Stimulated activated CD8-positive, alpha-beta memory T cell treated with anti-CD3 and anti-CD28 coated beads, Interleukin-15, amount 100 ng/mL, for 1 hour (primary cell): ENCODE measurements around the gene B2M.
A peak's percentile ranks its signal among the peaks of the same experiment; 100 is the strongest.
"Not testable (repeated sequence)": the region's sequence is repeated elsewhere in the genome, so short reads cannot be mapped to it uniquely, and the experiment has no call there.

Experiments
- DNase-seq: peaks from one replicate; pipeline ENCODE4 v3.0.0-alpha.2; 2020; ENCODE audit warnings: low read depth

The B2M gene

GRCh38 chr15:44726136-44726535 is 14.8 kb downstream of the B2M start:
- no peak for DNase-seq

GRCh38 chr15:44726568-44727484 is 15.5 kb downstream of the B2M start:
- DNase-seq = no peak

DNA sequence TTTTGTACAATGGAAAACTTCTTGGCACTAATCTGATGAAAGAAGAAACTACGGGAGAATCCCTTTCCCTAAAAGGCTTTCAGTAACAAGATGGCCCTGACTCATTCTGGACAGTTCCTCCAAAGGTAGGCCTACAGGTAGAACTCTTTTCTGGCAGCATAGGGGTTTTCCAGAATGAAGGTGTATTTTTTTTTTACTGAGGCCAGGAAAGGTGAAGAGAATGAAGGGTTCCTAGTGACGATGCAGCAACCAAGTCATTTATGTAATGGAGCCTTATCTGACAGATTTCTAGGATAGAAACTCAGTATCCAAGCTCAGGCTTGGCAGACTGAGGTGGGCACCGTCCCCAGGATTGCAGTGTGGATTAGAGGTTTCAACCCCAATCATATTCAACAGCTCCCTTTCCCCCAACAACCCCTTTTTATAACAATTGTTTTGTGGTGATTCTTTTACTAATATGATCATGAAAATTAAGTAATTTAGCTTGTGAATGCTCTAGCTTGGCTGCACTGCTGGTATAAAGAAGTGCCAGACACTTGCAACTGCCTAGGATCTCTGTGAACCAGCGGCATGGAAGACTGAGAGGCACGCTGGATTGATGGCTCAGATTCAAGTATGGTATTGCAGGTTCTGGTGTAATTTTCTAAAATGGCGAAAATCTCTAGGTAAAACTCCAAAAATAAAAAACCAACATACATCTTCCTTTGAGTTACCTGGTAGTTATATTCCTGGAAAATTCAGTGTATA is 16.3 kb downstream of the B2M start:
- DNase-seq = no peak

DNA sequence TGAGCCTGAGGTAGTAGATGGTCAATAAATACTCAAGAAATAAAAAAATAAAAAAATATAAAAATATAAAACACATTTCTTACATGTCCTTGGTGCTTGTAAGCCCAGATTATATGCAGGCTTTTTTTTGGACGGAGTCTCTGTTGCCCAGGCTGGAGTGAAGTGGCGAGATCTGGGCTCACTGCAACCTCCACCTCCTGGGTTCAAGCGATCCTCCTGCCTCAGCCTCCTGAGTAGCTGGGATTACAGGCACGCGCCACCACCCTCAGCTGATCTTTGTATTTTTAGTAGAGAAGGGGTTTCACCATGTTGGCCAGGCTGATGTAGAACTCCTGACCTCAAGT is 16.9 kb downstream of the B2M start:
- DNase-seq = not testable (repeated sequence)

- DNase-seq = peak; percentile 91
Measured at GRCh38 chr15:44728576-44729407, 17.5 kb downstream of the B2M start.

DNA sequence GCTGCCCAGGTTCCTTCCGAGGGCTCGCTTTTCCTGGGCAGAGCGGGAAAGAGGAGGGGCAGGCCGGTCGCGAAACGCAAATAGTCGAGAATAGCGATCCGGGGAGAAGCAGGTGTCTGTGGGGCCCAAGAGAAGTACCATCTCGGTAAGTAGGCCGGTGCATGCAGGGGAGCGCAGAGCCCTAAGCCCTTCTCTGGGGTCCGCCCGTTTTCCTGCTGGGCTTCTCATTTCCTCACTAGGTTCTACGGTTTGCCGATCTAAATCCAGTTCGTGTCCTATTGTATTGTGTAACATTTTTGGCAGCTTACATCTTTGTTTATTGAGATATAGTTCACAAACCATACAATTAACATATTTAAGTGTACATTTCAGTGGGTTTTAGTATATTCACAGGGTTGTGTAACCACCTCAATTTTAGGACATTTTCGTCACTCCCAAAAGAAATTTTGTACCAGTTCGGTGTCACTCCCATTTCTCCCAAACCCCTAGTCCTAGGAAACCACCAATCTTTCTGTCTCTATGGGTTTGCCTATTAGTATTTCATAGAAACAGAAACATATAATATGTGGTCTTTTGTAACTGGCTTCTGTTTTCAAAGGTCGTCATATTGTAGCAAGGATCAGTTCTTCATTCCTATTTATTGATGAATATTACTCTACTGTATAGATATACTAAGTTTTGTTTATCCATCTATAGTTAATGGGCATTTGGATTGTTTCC is 18.3 kb downstream of the B2M start:
- DNase-seq = no peak

DNA sequence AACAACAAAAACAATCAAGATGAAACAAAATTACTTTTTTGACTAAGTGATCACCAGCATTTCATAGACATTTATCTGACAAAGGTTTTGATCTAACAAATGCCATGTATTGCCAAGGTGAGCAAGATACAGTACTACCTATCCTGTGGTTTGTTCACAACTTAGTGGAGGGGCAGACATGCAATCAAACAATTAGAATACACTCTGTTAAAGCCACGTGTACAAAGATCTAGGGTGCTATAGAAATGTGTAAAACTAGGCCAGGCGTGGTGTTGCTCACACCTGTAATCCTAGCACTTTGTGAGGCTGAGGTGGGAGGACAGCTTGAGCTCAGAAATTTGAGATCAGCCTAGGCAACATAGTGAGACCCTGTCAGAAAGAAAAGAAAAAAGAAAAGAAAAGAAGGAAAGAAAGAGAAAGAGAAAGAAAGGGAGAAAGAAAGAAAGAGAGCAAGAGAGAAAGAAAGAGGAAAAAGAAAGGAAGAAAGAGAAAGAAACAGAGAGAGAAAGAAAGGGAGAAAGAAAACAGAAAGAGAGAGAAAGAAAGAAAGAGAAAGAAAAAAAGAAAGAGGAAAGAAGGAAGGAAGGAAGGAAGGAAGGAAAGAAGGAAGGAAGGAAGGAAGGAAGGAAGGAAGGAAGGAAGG is 23.6 kb downstream of the B2M start:
- DNase-seq = no peak

GRCh38 chr15:44735482-44736180 is 24.3 kb downstream of the B2M start:
- DNase-seq = no peak

GRCh38 chr15:44736181-44736765 is 25.0 kb downstream of the B2M start, which contains the start of gene TRIM69:
TSS of gene TRIM69 (plus strand) at chr15:44736528. CDS start at chr15:44736705, 177 bp downstream.
- no peak for DNase-seq

- DNase-seq = no peak
Measured at GRCh38 chr15:44738340-44738984, 27.1 kb downstream of the B2M start.

- not testable (repeated sequence) for DNase-seq
Measured at GRCh38 chr15:44739222-44739847, 28.0 kb downstream of the B2M start.

- not testable (repeated sequence) for DNase-seq
Measured at GRCh38 chr15:44743454-44743853, 32.1 kb downstream of the B2M start.

- no peak for DNase-seq
Measured at GRCh38 chr15:44753345-44753744, 42.0 kb downstream of the B2M start.

- no peak for DNase-seq
Measured at GRCh38 chr15:44763187-44763586, 51.9 kb downstream of the B2M start.

GRCh38 chr15:44763848-44764247 is 52.5 kb downstream of the B2M start:
- no peak for DNase-seq

DNA sequence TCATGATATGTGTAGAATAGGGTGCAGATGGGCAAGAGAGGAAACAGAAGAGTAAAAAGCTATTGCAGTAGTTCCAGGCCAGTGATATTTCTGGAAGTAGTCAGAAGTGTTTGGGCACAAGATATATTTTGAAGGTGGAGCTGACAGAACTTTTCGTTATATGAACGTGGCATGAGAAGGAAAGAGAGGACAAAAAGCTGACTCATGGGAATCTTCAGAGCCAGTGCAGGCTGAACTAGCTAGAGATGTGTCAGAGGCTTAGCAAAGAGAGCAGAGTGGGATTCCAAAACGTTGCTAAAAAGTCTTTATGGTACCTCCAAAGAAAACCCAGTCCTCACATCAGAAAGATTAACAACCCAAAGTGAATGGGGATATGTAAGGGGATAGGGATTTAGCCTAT is 53.7 kb downstream of the B2M start:
- no peak for DNase-seq
